SK-N-SH (cell line): ENCODE results near the gene MED27. TPM values are rescaled to one million over a fixed set of nuclear protein-coding genes. Genes with fewer than 3 reads are reported as not detected.
A peak's percentile ranks its signal among the peaks of the same experiment; 100 is the strongest.

Experiments used
- CTCF ChIA-PET: fragments of 300-600, 350-600 bp; formaldehyde crosslinking; extraction: SDS; loops from one replicate; lab custom pipeline; 2021; lab: Yijun Ruan, JAX
- POLR2A ChIA-PET: fragments of 350-600 bp; sonication (Branson Sonifier 250); formaldehyde crosslinking; extraction: SDS; loops from one replicate; lab custom pipeline; 2020; ENCODE audit warnings: antibody characterized with exemption, inconsistent platforms; lab: Yijun Ruan, JAX
- DNase-seq: peaks from one replicate; pipeline ENCODE4 v3.0.0; 2012
- H2AFZ ChIP-seq: fragments of 200-600 bp; sonication (generic); 2 replicates; pipeline ENCODE4 v1.8.1; 2016; ENCODE audit warnings: antibody characterized with exemption, mild to moderate bottlenecking, low read depth
- H3F3A ChIP-seq: fragments of 200-600 bp; sonication (generic); replicated peaks from 2 replicates; pipeline ENCODE3; 2016; ENCODE audit warnings: antibody characterized with exemption, mild to moderate bottlenecking; ENCODE audit not compliant: insufficient read depth
- H3K27ac ChIP-seq, 2 experiments: fragments of 200-500 bp in 1 of 2; fragments of 200-600 bp in 1 of 2; sonication (Bioruptor generic) in 1 of 2; sonication (generic), shearing (Covaris generic) in 1 of 2; 2 replicates each; pipeline versions ENCODE4 v1.5.1 to v1.6.1; 2014 to 2016; ENCODE audit warnings: low read depth in 2 of 2, inconsistent platforms in 1 of 2, low read length in 1 of 2, mild to moderate bottlenecking in 1 of 2, mixed read lengths in 1 of 2
- H3K27me3 ChIP-seq: fragments of 200-600 bp; sonication (generic), shearing (Covaris generic); 2 replicates; pipeline ENCODE4 v1.6.1; 2016; ENCODE audit warnings: mixed run types; ENCODE audit not compliant: insufficient read depth
- H3K36me3 ChIP-seq, 2 experiments: fragments of 200-500 bp in 1 of 2; fragments of 200-600 bp in 1 of 2; sonication (Bioruptor generic) in 1 of 2; sonication (generic) in 1 of 2; replicated peaks in 1 of 2; 2 replicates each; pipeline versions ENCODE3 to v1.5.1; 2014 to 2016; ENCODE audit warnings: low read length in 1 of 2, mild to moderate bottlenecking in 1 of 2; ENCODE audit not compliant: insufficient read depth in 2 of 2, control insufficient read depth in 1 of 2
- H3K4me1 ChIP-seq, 2 experiments: fragments of 200-500 bp in 1 of 2; fragments of 200-600 bp in 1 of 2; sonication (Bioruptor generic) in 1 of 2; sonication (generic), shearing (Covaris generic) in 1 of 2; 2 replicates each; pipeline versions ENCODE4 v1.5.1 to v1.6.1; 2014 to 2016; ENCODE audit warnings: low read depth in 1 of 2, low read length in 1 of 2, mixed run types in 1 of 2; ENCODE audit not compliant: insufficient read depth in 2 of 2, control insufficient read depth in 1 of 2
- H3K4me2 ChIP-seq: fragments of 200-600 bp; sonication (generic), shearing (Covaris generic); 2 replicates; pipeline ENCODE4 v1.6.1; 2017; ENCODE audit warnings: mixed run types
- H3K4me3 ChIP-seq, 2 experiments: fragments of 200-500 bp in 1 of 2; fragments of 200-600 bp in 1 of 2; sonication (Bioruptor generic) in 1 of 2; sonication (generic), shearing (Covaris generic) in 1 of 2; 2 replicates each; pipeline versions ENCODE4 v1.5.1 to v1.8.1; 2014 to 2016; ENCODE audit warnings: low read depth in 2 of 2, inconsistent platforms in 1 of 2, low read length in 1 of 2, mild to moderate bottlenecking in 1 of 2, mixed read lengths in 1 of 2, moderate library complexity in 1 of 2
- H3K79me2 ChIP-seq: fragments of 200-600 bp; sonication (generic); 2 replicates; pipeline ENCODE4 v1.8.1; 2017; ENCODE audit warnings: mild to moderate bottlenecking; ENCODE audit not compliant: insufficient read depth
- H3K9ac ChIP-seq: fragments of 200-600 bp; sonication (generic); 2 replicates; pipeline ENCODE4 v1.6.1; 2017; ENCODE audit warnings: mixed run types
- H3K9me2 ChIP-seq: fragments of 200-600 bp; sonication (generic); 2 replicates; pipeline ENCODE4 v1.6.1; 2017; ENCODE audit warnings: mixed run types
- H3K9me3 ChIP-seq: fragments of 200-600 bp; sonication (generic); 2 replicates; pipeline ENCODE4 v1.6.1; 2017; ENCODE audit warnings: mixed run types, mild to moderate bottlenecking, moderate library complexity
- H4K20me1 ChIP-seq: fragments of 200-600 bp; sonication (generic); 2 replicates; pipeline ENCODE4 v1.6.1; 2017; ENCODE audit warnings: mild to moderate bottlenecking, mixed run types; ENCODE audit not compliant: insufficient read depth
- CHD2 ChIP-seq: fragments of 150-350 bp; IDR thresholded peaks from 2 replicates; pipeline ENCODE4 v1.6.1; 2018; ENCODE audit warnings: low read length; ENCODE audit not compliant: partially characterized antibody
- ELF1 ChIP-seq: IDR thresholded peaks from 2 replicates; pipeline ENCODE4 v1.4.0; 2012
- EP300 ChIP-seq, 2 experiments: IDR thresholded peaks; 2 replicates each; pipeline versions ENCODE4 v1.4.0 to v1.6.1; 2012; ENCODE audit warnings: borderline replicate concordance in 1 of 2, low read depth in 1 of 2, low read length in 1 of 2
- FOXJ3 ChIP-seq: sonication (generic); formaldehyde crosslinking; IDR thresholded peaks from 2 replicates; pipeline ENCODE4 v1.5.1; 2020; ENCODE audit warnings: mild to moderate bottlenecking, missing genetic modification reagents
- FOXM1 ChIP-seq: IDR thresholded peaks from 2 replicates; pipeline ENCODE4 v1.4.0; 2012; ENCODE audit warnings: low read depth, mild to moderate bottlenecking
- GABPA ChIP-seq: IDR thresholded peaks from 2 replicates; pipeline ENCODE4 v1.4.0; 2012; ENCODE audit warnings: low read depth, mild to moderate bottlenecking
- GATA2 ChIP-seq: sonication (generic); formaldehyde crosslinking; IDR thresholded peaks from 2 replicates; pipeline ENCODE4 v1.5.0; 2020; ENCODE audit warnings: mild to moderate bottlenecking, missing genetic modification reagents
- JUND ChIP-seq: IDR thresholded peaks from 2 replicates; pipeline ENCODE4 v1.4.0; 2012
- MXI1 ChIP-seq: IDR thresholded peaks from 2 replicates; pipeline ENCODE4 v1.6.1; 2012; ENCODE audit warnings: mild to moderate bottlenecking, low read depth, low read length, improper control_type of control experiment
- NFIC ChIP-seq: IDR thresholded peaks from 2 replicates; pipeline ENCODE4 v1.4.0; 2012; ENCODE audit warnings: borderline replicate concordance
- POLR2AphosphoS5 ChIP-seq: IDR thresholded peaks from 2 replicates; pipeline ENCODE4 v1.6.1; 2012; ENCODE audit warnings: low read depth, low read length
- RAD21 ChIP-seq: IDR thresholded peaks from 2 replicates; pipeline ENCODE4 v1.6.1; 2012; ENCODE audit warnings: mild to moderate bottlenecking, low read length
- RCOR1 ChIP-seq: fragments of 150-350 bp; IDR thresholded peaks from 2 replicates; pipeline ENCODE4 v1.6.1; 2017; ENCODE audit warnings: antibody characterized with exemption, low read length
- RFX5 ChIP-seq: IDR thresholded peaks from 2 replicates; pipeline ENCODE4 v1.6.1; 2012; ENCODE audit warnings: mild to moderate bottlenecking, improper control_type of control experiment, low read length
- RXRA ChIP-seq: IDR thresholded peaks from 2 replicates; pipeline ENCODE4 v1.4.0; 2012; ENCODE audit warnings: low read depth, mild to moderate bottlenecking, borderline replicate concordance
- SIN3A ChIP-seq: IDR thresholded peaks from 2 replicates; pipeline ENCODE4 v1.6.1; 2012; ENCODE audit warnings: low read depth, mild to moderate bottlenecking, low read length, moderate library complexity, borderline replicate concordance
- SMC3 ChIP-seq: IDR thresholded peaks from 2 replicates; pipeline ENCODE4 v1.6.1; 2012; ENCODE audit warnings: low read depth, low read length, improper control_type of control experiment
- TCF12 ChIP-seq: IDR thresholded peaks from 2 replicates; pipeline ENCODE4 v1.4.0; 2012
- YY1 ChIP-seq: IDR thresholded peaks from 2 replicates; pipeline ENCODE4 v1.4.0; 2012; ENCODE audit warnings: low read depth, mild to moderate bottlenecking
- WGBS: methylation state at CpG from one replicate; pipeline ENCODE4 v1.1.6; 2017; ENCODE audit warnings: low lambda C conversion rate; 5-methylcytosine and 5-hydroxymethylcytosine counted together
- polyA plus RNA-seq, 3 experiments: library from polyadenylated mRNA; depleted of rRNA; stranded (reverse); fragments of >200 nt; gene quantifications; 2 replicates each; pipeline ENCODE4 v1.2.3, GENCODE V29; 2012
- TF ChIP-seq, protein P1 (sequence below): fragments of 200-600 bp; sonication (generic); IDR thresholded peaks from 2 replicates; pipeline ENCODE4 v1.6.1; 2017; ENCODE audit warnings: antibody characterized with exemption, mild to moderate bottlenecking, moderate library complexity
- TF ChIP-seq, protein P2 (sequence below): IDR thresholded peaks from 2 replicates; pipeline ENCODE4; 2012
- TF ChIP-seq, protein P3 (sequence below): IDR thresholded peaks from 2 replicates; pipeline ENCODE4 v1.4.0; 2012; ENCODE audit warnings: low read depth
- TF ChIP-seq, protein P4 (sequence below): IDR thresholded peaks from 2 replicates; pipeline ENCODE4 v1.4.0; 2012; ENCODE audit warnings: low read depth, borderline replicate concordance
- TF ChIP-seq, protein P5 (sequence below): fragments of 150-350 bp; IDR thresholded peaks from 2 replicates; pipeline ENCODE4 v1.6.1; 2017; ENCODE audit warnings: antibody characterized with exemption, low read length, low read depth, borderline replicate concordance

The MED27 gene
- polyA plus RNA-seq, 1 of the 3 experiments (the other 2 are of a cell fraction) = 35.0 TPM

DNA sequence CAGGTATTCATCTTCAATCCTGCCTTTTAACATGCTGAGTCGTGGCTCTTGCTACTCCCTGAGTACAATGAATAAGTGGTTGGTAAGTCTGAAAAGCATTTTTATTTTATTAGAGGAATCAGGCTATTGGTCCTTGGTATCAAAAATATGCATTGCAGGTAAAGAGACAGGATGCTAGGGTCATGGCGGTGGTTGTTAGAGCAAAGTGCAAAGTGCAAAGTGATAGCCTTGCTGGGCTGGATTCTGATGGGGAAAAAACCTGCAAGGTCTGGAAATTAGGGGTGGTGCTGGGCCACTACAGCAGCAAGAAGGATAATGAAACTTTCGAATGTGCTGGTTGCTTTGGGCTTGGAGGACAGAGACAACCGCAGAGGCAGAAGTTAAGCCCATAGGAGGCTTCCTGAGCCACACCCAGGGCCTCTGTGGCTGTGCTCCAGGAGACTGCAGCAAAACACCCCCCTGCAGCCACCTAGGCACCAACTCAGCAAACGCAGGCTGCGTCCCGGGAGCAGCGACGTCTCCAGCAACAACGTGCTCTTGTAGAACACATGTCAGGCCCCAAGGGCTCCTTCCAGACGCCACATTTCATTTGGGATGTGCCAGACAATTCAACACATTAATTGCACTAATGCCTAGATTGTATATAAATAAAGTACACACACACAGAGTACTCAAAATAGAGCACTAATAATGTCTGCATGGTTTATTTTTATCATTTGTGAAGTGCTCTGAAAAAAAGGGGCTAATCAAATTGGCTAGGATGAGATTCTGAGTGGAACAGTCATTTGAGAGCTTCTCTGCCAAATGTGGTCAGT, 190.0 kb downstream of the MED27 start:
- no peaks in the 10 kb centered on the region for H3F3A ChIP-seq
- peak overlapping the region in 1 of 2 experiments; percentile 95; a peak in 2 of 4 replicates for H3K27ac ChIP-seq
- H3K4me1 ChIP-seq = peaks cover 6 to 57% of the 10 kb centered on the region in 2 experiments; a peak in 2 of 4 replicates
- H3K79me2 ChIP-seq = no peaks in the 10 kb centered on the region
- no peak overlapping the region for H3K4me3 ChIP-seq
- H3K9me2 ChIP-seq = no peaks in the 10 kb centered on the region
- H3K36me3 ChIP-seq = peaks cover 7 to 12% of the 10 kb centered on the region in 2 experiments
- ChIA-PET CTCF (interaction anchor here (0.6 to 1.4 kb wide), 3 partner anchors 11 to 346 kb away, joined by 3 to 6 read pairs (median 4); no protein-coding TSS in a partner anchor), POLR2A (interaction anchor here (1.1 to 1.6 kb wide), 2 partner anchors 12 to 89 kb away, joined by 3 to 5 read pairs; no protein-coding TSS in a partner anchor)
- no peak overlapping the region for H2AFZ ChIP-seq
- no peaks in the 10 kb centered on the region for H3K27me3 ChIP-seq
- WGBS = 67% methylated on average over 11 of the region's 11 CpGs
- H4K20me1 ChIP-seq = no peaks in the 10 kb centered on the region
- no peak overlapping the region for H3K9ac ChIP-seq
- peak; percentile 74 for DNase-seq
- TF ChIP-seq JUND (no peak), GATA2 (peak; percentile 88), EP300 (IDR thresholded peaks at IDR 0.05; ENCODE audit: borderline replicate concordance in 1 of 2, low read depth in 1 of 2, low read length in 1 of 2) (peak in 1 of 2 experiments; percentile 96; a peak in 2 of 4 replicates), RXRA (no peak), SIN3A (no peak), ELF1 (no peak), POLR2AphosphoS5 (no peak; the same call in 1 of the 2 replicates), FOXJ3 (peak; percentile 85), CHD2 (peak; percentile 69), NFIC (peak; percentile 20; the same call in 1 of the 2 replicates), GABPA (no peak), SMC3 (no peak), RAD21 (peak; percentile 26), RCOR1 (peak; percentile 88), FOXM1 (no peak), MXI1 (peak; percentile 93), RFX5 (no peak), YY1 (no peak), TCF12 (peak; percentile 52)
- TF ChIP-seq, protein P1, sequence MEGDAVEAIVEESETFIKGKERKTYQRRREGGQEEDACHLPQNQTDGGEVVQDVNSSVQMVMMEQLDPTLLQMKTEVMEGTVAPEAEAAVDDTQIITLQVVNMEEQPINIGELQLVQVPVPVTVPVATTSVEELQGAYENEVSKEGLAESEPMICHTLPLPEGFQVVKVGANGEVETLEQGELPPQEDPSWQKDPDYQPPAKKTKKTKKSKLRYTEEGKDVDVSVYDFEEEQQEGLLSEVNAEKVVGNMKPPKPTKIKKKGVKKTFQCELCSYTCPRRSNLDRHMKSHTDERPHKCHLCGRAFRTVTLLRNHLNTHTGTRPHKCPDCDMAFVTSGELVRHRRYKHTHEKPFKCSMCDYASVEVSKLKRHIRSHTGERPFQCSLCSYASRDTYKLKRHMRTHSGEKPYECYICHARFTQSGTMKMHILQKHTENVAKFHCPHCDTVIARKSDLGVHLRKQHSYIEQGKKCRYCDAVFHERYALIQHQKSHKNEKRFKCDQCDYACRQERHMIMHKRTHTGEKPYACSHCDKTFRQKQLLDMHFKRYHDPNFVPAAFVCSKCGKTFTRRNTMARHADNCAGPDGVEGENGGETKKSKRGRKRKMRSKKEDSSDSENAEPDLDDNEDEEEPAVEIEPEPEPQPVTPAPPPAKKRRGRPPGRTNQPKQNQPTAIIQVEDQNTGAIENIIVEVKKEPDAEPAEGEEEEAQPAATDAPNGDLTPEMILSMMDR = no peak
- TF ChIP-seq, protein P2, sequence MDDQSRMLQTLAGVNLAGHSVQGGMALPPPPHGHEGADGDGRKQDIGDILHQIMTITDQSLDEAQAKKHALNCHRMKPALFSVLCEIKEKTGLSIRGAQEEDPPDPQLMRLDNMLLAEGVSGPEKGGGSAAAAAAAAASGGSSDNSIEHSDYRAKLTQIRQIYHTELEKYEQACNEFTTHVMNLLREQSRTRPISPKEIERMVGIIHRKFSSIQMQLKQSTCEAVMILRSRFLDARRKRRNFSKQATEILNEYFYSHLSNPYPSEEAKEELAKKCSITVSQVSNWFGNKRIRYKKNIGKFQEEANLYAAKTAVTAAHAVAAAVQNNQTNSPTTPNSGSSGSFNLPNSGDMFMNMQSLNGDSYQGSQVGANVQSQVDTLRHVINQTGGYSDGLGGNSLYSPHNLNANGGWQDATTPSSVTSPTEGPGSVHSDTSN = no peak
- TF ChIP-seq, protein P3, sequence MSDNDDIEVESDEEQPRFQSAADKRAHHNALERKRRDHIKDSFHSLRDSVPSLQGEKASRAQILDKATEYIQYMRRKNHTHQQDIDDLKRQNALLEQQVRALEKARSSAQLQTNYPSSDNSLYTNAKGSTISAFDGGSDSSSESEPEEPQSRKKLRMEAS = no peak
- TF ChIP-seq, protein P4, sequence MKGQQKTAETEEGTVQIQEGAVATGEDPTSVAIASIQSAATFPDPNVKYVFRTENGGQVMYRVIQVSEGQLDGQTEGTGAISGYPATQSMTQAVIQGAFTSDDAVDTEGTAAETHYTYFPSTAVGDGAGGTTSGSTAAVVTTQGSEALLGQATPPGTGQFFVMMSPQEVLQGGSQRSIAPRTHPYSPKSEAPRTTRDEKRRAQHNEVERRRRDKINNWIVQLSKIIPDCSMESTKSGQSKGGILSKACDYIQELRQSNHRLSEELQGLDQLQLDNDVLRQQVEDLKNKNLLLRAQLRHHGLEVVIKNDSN = no peak
- TF ChIP-seq, protein P5, sequence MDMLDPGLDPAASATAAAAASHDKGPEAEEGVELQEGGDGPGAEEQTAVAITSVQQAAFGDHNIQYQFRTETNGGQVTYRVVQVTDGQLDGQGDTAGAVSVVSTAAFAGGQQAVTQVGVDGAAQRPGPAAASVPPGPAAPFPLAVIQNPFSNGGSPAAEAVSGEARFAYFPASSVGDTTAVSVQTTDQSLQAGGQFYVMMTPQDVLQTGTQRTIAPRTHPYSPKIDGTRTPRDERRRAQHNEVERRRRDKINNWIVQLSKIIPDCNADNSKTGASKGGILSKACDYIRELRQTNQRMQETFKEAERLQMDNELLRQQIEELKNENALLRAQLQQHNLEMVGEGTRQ = no peak
- H3K9me3 ChIP-seq = no peaks in the 10 kb centered on the region
- no peak overlapping the region for H3K4me2 ChIP-seq
